Epidermal melanocyte (primary cell): Measurements from ENCODE around the gene PKP2.

Source experiments
- DNase-seq: peaks from one replicate; pipeline ENCODE4 v3.0.0; 2011; ENCODE audit warnings: low spot score; ENCODE audit not compliant: insufficient read length

The PKP2 gene

DNA sequence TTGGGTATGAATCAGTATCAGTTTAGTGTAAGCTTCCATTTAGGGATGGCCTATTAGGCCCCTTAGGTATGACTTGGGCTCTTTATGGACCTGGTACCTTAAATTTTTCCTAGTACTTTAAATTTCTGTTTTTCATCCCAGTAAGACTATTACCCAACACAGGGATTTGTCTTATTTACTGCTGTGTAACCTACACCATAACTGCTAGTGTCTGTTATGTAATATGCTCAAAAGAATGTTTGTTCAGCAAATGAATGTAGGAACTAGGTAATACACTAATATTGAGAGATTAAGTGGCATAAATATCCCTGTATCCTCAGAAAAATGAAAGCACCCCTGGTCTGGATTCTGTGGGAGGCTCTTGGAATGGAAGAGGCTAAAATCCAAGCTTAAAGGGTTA lies 77.2 kb downstream of the PKP2 start:
- no peak for DNase-seq

DNA sequence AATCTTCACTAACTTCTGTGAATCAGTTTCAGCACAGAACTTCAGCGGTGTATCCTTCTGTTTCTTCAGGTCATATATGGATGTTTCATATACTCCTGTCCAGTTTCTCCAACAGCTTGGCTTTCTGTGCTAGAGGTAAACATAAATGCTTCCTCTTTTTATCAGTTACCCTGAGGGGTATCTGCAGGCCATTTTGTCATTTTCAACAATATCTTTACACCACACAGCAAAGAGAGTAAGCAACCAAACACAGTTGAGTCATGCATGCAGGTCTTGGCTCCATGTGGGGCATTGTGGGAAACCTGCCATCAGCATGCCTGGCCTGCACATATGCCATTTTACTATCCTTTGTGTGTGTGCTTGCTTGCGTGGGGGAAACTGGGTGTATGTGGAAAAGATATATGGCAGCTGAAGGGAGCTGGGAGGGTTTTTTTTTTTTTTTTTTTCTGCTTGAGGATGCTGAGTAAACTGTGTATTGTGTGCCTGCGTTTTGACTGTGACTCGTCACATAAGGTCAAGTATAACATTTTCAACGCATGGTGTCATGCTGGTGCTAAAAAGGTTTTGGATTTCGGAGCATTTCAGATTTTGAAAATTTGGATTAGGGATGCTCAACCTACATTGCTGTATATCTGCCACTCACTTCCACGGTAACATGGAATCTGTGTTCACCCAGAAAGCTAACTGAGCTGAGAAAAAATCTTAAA lies 84.7 kb downstream of the PKP2 start:
- no peak for DNase-seq

DNA sequence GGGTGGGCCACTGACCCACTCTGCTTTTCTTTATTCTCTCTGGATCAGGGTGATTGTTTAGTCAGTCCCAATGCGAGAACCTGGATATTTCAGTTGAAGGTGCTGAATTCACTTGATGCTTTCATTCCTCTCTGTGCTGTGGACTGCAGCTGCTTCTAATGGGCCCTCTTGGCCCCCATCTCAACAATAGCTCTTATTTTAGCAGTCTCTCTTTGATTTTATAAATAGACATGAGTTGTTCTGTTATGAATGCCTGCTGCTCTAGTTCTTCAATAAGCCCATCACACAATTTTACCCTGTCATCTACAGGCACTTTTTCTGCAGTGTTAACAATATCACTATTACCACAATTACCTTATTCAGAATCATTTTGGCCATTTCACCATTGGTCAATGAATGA lies 86.7 kb downstream of the PKP2 start:
- no peak for DNase-seq

DNA sequence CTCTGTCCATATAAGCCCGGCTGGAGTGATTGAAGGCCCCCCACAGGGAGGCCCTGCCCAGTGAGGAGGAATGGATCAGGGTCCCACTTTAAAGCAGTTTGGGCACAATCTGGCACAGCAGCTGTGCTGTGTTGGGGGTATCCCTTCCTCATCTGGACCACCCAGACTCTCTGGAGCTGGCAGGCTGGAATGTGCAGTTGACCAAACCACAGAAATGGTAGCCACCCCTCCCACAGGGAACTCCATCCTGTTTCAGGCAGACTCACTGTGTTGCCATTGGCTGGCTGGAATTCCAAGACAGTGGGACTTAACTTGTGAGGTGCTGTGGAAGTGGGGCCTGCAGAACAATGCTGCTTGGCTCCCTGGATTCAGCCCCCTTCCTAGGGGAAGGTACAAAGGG lies 87.4 kb downstream of the PKP2 start:
- no peak for DNase-seq

DNA sequence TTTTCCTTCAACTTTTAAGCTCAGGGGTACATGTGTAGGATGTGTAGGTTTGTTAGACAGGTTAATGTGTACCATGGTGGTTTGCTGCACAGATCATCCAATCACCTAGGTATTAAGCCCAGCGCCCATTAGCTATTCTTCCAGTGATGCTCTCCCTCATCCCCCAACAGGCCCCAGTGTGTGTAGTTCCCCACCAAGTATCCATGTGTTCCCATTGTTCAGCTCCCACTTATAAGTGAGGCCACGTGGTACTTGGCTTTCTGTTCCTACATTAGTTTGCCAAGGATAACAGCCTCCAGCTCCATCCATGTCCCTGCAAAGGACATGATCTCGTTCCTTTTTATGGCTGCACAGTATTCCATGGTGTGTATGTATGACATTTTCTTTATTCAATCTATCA lies 92.3 kb downstream of the PKP2 start:
- DNase-seq: no peak

DNA sequence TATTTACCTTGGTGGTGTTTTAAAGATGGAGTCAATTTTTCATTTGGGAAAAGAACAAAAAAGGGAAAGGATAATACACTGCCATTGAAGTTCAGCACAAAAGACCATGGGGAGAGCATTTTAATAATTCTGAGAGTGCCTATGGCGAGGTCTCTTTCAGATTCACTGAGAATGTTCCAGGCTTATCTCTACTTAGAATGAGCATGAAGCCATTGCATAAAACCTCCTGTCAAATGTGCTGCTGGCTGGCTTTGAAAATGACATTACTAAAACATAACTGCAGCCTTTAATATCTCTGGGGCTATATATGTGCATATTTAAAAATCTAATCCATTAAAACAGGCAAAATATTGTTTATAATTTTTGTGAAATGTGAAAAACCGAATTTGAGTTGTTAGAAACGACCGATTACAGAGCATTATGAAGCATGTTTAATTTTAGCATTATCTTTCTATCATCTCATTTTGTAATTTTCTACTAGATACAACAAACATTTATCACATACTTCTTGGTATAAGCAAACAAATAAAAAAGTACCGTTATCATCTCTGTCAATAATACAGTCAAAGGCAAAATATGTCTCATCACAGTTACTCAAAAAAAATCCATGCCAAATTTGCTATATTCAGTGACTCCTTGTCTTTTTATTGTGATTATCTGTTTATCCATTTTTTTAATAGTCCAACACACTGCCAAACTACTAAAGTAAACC lies 95.2 kb downstream of the PKP2 start:
- no peak for DNase-seq

DNA sequence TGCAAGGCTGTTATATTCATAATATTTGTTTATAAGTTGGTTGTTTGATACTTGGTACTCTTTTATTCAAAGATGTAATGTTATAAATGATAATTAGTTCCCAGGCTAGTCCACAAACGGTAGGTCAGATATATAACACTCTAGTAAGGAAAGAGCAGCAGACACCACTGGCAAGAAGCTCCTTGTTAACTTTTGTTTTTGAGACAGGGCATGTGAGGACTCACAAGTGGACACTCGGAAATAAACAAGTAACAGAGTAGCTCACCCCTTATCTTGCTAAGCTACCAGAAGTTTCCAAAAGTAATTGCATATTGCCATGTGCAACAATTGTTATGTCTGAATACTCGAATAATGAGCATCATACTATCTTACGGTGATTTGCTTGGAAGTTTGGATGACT lies 102.3 kb downstream of the PKP2 start:
- DNase-seq: no peak

DNA sequence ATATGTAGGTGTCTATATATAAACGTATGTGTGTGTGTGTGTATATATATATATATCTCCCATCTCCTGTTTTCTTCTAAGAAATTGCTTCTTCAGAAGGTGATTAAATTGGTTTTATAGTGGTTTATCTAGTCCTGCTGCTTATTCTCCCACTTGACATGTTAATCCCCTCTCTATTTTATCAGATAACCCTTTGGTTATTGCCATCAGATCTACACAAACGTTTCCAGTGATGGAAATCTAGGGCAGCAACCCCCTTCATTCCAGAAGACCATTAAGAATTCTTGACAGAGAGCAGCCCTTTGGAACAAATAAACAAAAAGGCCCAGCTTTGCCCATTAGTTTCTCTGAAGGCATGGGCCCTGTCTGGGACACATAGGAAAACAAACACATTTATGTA lies 106.7 kb downstream of the PKP2 start:
- DNase-seq: no peak

DNA sequence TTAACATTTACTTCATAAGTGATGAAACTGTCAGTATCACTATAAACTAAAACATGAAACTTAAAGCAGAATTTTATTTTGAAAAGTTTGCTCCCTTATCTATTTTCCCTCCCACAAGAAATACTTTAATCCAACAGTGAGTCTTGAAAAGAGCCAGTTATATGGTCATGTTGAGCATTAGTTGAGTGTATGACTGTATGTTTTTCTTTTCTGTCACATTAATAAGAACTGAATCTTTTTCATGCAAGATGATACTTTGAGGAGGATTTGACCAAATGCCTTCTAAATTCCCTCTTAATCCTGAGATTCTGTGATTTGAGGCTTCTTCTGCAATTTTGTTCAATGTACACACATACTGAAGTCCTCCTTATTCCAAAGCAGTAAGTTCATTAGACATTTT lies 107.1 kb downstream of the PKP2 start:
- DNase-seq: no peak

DNA sequence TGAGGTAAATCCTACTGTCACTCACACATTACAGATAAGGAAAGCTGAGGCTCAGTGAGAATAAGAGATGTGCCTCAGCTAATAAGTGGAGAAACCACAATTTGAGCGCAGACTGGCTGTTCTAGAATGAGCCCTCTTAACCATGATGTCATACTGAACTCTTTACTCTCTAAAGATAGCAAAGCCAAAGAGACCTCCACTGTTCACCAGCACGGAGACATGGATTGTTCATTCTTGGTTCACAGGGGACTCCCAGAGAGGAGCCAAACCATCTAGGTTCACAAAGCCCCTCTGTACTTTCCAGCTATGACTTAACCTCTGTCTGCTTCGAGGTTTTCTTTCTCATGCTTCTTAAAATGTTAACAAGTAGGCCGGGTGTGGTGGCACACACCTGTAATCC lies 108.2 kb downstream of the PKP2 start:
- no peak for DNase-seq

DNA sequence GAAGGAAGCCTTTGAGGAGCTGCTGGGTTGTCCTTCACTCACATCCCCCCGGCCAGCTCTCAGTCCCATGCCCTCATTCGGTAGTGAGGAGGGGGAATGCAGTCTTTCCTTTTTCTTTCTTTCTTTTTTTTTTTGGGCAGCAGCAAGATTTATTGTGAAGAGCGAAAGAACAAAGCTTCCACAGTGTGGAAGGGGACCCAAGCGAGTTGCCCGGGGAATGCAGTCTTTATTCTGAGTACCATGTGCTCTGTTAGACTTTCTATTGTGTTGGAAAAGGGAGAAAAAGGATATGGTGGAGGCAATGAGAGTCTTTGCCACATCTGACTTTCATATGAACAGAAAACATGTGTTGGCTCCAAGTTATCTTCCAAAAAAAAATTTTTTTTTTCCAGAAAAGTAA lies 111.0 kb downstream of the PKP2 start:
- DNase-seq: no peak

DNA sequence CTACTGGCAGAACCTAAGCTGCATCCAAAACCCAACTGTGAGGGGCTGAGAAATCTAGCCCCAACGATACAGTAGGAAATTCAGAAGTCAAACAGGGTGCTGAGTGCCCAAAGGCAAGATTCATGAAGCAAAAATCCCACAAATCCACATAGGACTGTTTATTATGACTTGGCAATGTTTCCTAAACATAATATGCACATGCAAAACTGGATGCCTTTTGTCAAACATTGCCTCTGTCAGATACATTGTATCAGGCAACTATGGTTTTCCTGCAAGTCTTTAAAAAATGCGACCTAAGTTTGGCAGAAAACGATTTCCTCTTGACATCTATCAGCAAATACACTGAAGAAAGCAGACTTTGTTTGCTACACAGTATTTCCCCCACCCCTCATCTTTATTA lies 113.5 kb downstream of the PKP2 start:
- DNase-seq: no peak

DNA sequence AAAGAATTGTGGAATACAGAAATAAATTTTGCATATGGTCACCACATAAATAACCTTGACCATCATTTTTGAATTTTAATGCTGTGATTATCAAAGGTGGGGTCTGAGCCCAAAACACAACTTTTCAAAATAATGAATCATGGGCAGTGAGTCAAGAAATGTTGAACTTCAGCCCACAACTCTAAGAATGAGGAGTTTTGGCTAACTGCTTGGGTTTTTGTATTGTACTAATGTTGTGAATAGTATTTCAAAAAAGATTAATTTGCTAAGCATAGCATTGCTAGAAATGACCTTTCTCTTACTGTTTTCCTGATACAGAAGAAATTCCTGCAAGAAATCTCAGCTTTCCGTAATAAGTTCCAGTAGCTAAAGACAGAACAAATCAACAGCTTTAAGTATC lies 116.5 kb downstream of the PKP2 start:
- DNase-seq: no peak

DNA sequence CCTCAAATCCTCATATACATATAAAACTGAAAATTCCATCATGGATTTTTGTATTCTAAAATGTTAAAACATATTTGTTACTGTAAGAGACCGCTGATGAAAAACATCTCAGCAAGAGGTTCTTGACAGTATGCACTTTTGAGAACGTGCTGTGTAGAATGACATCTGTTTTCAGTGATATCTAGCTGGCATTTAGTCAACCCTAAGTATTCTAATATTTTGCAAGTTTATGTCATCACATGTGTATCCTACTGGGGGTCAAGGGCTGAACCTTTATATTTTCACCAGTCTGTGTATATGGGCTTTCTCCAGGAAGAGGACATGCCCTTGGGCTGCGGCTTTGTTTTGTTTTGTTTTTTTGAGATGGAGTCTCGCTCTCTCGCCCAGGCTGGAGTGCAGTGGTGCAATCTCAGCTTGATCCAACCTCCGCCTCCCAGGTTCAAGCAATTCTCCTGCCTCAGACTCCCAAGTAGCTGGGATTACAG lies 118.8 kb downstream of the PKP2 start:
- DNase-seq: no peak

DNA sequence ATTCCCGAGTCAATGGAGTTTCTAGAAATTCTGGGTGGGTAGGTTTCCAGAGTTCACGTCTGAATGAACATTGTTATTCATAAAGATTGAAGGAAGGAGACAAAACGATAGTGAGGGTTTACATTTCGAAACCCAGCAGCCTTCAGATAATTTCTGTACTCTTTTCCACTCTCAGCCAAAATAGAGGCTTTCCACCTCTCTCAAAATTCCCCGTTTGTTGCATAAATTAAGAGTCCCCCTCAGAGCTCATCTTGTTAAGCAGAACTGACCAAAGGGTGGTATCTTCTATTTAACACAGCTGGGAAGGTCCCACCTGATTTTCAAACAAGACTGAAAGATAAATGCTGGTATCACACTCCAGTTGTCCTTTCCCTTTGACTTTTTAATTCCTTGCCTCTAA lies 119.4 kb downstream of the PKP2 start:
- no peak for DNase-seq

DNA sequence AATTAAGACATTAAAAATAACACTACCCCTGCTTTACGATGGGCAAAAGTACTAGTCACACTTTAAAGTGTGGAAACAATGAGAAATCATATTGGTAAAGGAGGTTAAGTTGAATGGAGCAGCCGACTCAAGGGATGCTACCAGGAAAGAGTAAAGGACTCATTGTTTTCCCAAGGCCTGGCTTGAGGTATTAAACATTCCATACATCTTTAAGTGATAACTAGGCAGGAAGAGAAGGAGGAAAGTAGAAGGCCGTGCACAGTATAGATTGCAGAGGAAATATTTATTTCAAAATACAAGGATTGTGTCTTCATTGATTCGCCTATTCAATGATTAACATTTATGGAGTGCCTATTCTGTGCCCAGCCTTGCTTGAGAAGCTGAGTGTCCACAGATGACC lies 120.3 kb downstream of the PKP2 start:
- no peak for DNase-seq

DNA sequence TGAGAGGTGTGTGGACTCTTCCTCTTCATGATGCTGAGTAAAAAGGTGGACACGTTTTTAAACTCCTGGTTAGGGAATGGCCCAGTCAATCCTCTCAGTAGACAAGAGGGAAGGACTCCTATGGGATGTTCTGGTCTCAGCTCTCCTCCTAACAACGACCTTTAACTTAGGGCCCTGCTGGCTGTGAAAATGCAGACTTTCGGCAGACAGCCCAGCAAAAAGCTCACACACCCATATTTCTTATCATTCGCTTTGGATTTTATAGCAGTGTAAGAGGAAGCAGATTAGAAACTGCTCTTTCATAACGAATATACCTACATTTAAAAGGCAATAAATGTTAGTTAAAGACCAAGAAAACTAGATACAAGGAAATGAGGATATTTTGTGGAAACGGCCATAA lies 122.9 kb downstream of the PKP2 start:
- no peak for DNase-seq

DNA sequence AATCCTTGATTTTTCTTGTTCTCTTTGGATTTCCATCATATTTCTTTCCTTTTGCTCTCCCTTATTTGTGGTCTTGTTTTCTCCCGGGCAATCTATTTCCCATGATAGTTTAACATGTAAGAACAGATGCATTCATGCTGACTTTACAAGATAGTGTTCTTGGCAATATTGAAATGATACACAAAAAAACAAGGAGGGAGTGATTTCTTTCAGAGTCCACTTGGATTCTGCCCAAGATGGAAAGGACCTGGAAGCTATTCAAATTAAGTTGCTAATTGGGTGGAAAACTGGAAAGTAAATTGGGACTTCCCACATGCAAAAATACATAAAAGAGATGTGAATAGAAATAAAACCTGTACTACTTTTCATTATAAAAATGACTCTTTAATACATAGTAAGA lies 126.4 kb downstream of the PKP2 start:
- DNase-seq: no peak

DNA sequence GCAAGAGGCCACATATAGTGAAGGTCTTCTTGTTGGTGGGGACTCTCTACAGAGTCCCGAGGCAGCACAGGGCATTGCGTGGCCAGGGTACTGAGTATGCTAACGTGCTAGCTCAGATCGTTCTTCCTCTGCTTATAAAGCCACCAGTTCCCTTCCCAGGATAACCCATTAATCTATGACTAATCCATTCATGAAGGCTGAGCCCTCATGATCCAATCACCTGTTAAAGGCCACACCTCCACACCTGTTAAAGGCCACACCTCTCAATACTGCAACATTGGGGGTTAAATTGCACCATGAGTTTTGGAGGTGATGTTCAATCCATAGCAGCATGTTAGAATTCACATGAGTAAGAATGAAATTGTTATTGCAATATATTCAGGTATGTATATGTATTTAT lies 128.1 kb downstream of the PKP2 start:
- DNase-seq: no peak

DNA sequence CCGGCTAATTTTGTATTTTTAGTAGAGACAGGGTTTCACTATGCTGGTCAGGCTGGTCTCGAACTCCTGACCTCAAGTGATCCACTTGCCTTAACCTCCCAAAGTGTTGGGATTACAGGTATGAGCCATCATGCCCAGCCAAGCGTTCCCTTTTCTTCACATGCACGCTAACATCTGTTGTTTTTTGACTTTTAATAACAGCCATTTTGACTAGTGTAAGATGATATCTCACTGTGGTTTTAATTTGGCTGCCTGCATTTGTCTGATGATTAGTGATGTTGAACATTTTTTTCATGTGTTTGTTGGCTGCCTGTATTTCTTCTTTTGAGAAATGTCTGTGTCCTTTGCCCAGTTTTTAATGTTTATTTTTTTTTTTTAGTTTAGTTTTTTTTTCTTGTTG lies 130.7 kb downstream of the PKP2 start:
- DNase-seq: no peak

DNA sequence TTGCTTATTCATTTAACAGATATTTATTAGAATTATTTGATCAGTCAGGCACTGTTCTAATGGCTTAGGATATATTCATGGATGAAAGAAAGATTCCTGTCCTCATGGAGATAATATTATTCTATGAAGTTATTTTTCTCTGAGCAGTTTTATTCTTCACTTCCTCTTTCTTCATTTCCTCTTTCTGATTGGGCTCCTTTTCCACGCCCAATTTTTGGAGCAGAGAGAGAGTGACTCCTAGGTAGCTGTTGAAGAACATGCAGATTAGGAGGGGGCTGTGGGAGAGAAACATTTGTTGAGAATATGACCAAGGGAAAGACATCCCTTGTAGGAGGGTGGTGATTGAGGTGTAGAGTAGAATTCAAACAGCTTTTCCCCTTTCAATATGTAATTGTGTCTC lies 134.9 kb downstream of the PKP2 start:
- DNase-seq: no peak

DNA sequence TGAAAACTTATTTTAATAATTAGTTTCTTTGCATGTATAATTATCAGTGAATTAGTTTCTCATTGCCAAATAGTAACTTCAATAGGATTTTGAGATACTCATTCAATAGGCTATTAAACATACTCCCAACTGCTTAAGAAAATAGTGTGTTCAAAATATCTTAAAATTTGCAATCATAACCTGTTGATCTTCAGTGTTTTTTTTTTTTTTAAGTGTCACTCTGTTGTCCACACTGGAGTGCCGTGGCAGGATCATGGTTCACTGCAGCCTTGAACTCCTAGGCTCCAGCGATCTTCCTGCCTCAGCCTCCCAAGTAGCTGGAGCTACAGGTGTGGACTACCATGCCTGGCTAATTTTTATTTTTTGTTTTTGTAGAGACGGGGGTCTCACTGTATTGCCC lies 139.4 kb downstream of the PKP2 start:
- DNase-seq: no peak

DNA sequence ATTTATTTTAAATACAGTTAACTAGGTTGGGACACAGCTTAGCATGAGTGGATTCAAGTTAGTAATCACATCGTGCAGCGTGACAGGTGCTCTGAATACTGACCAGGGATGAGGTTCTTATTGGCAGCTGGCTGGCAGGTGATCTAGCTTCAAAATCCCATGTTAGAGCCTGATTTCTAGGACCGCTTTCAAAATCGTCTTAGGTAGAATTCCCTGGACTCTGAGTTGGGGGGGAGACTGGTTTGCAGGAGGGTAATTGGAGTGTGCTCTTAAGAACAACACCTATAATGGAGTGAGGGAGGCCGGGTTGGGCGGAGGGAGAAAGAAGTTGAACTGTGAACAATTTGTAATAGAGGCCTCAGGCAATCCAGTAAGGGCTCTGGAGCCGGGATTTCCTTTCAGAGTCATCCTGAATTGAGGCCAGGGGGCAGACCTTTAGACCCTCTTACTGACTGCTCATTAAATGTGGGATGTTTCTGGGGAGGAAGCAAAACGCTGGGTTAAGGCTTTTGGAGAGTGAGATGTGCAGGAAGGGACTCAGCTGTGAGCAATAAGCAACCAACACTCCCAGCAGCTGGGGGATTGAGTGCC lies 140.0 kb downstream of the PKP2 start:
- DNase-seq: no peak
